ENCODE data around the gene CNIH4. TPM values are rescaled to one million over a fixed set of nuclear protein-coding genes. Genes with fewer than 3 reads are reported as not detected.

CNIH4 gene
- total RNA-seq, 1 donor from 2014 or later: 28.5 TPM

GRCh38 chr1:224381880-224382548 lies 25.3 kb downstream of the CNIH4 start:
- no peak for TF ChIP-seq CTCF (IDR thresholded peaks at IDR 0.05; ENCODE audit: borderline replicate concordance)
- Histone ChIP-seq H3K27ac (replicated peaks) (no peak overlapping the region), H3K9me3 (replicated peaks) (no peaks in the 10 kb centered on the region), H3K4me1 (peaks cover 24% of the 10 kb centered on the region), H3K36me3 (peaks cover 33% of the 10 kb centered on the region), H3K27me3 (ENCODE audit: low read depth) (no peaks in the 10 kb centered on the region), H3K4me3 (no peak overlapping the region)
- no peak for DNase-seq
- intact Hi-C loops (cut with micrococcal nuclease): no loop called here

- Histone ChIP-seq H3K4me3 (no peak overlapping the region), H3K36me3 (peaks cover 40% of the 10 kb centered on the region), H3K27me3 (ENCODE audit: low read depth) (no peaks in the 10 kb centered on the region), H3K4me1 (peaks cover 13% of the 10 kb centered on the region), H3K27ac (replicated peaks) (no peak overlapping the region), H3K9me3 (replicated peaks) (no peaks in the 10 kb centered on the region)
- no peak for TF ChIP-seq CTCF (IDR thresholded peaks at IDR 0.05; ENCODE audit: borderline replicate concordance)
- no peak for DNase-seq
- intact Hi-C loops (cut with micrococcal nuclease): no loop called here
Measured at GRCh38 chr1:224383218-224383617, 26.5 kb downstream of the CNIH4 start.

- no peak for TF ChIP-seq CTCF (IDR thresholded peaks at IDR 0.05; ENCODE audit: borderline replicate concordance)
- Histone ChIP-seq H3K27me3 (ENCODE audit: low read depth) (no peaks in the 10 kb centered on the region), H3K4me3 (no peak overlapping the region), H3K9me3 (replicated peaks) (no peaks in the 10 kb centered on the region), H3K36me3 (peaks cover 68% of the 10 kb centered on the region), H3K4me1 (peaks cover 12% of the 10 kb centered on the region), H3K27ac (replicated peaks) (peak overlapping the region; percentile 13)
- DNase-seq: no peak
- intact Hi-C loops (cut with micrococcal nuclease): no loop called here
Measured at GRCh38 chr1:224387302-224387912, 30.7 kb downstream of the CNIH4 start.

GRCh38 chr1:224387943-224388342 lies 31.3 kb downstream of the CNIH4 start:
- Histone ChIP-seq H3K36me3 (peaks cover 73% of the 10 kb centered on the region), H3K4me3 (no peak overlapping the region), H3K9me3 (replicated peaks) (no peaks in the 10 kb centered on the region), H3K27ac (replicated peaks) (no peak overlapping the region), H3K4me1 (peaks cover 12% of the 10 kb centered on the region), H3K27me3 (ENCODE audit: low read depth) (no peaks in the 10 kb centered on the region)
- intact Hi-C loops (cut with micrococcal nuclease): no loop called here
- TF ChIP-seq CTCF (IDR thresholded peaks at IDR 0.05; ENCODE audit: borderline replicate concordance): no peak
- DNase-seq: no peak

- no peaks in the 10 kb centered on the region for H3K27me3 ChIP-seq (ENCODE audit: low read depth)
- peaks cover 97% of the 10 kb centered on the region for H3K36me3 ChIP-seq
- no peak for TF ChIP-seq CTCF (IDR thresholded peaks at IDR 0.05; ENCODE audit: borderline replicate concordance)
- DNase-seq: no peak
- intact Hi-C loops (cut with micrococcal nuclease): no loop called here
- no peak overlapping the region for H3K27ac ChIP-seq (replicated peaks)
- no peak overlapping the region for H3K4me3 ChIP-seq
- no peaks in the 10 kb centered on the region for H3K9me3 ChIP-seq (replicated peaks)
- H3K4me1 ChIP-seq: peaks cover 12% of the 10 kb centered on the region
Measured at GRCh38 chr1:224390517-224390916, 33.8 kb downstream of the CNIH4 start.
